Stomach (tissue), 4 donors: ENCODE data around the gene ATP6AP1.

Source experiments
- EP300 ChIP-seq: sonication (generic); formaldehyde crosslinking; IDR thresholded peaks from one replicate; pipeline ENCODE4 v1.6.1; 2017; ENCODE audit warnings: antibody characterized with exemption
- POLR2A ChIP-seq, 4 donors: fragments of 450-650 bp; IDR thresholded peaks; one replicate each; pipeline ENCODE4 v1.6.1; 2016; ENCODE audit warnings: antibody characterized with exemption in 4 of 4, control low read depth in 2 of 4, mild to moderate bottlenecking in 1 of 4, moderate library complexity in 1 of 4
- TF ChIP-seq, protein P1 (sequence below), 7 experiments: fragments of 450-650 bp in 4 of 7; fragments of 200-600 bp in 3 of 7; sonication (generic) in 3 of 7; IDR thresholded peaks; one replicate each; pipeline ENCODE4 v1.5.1; 2016 to 2019; ENCODE audit warnings: antibody characterized with exemption in 7 of 7, control low read depth in 2 of 7, mild to moderate bottlenecking in 1 of 7

DNA sequence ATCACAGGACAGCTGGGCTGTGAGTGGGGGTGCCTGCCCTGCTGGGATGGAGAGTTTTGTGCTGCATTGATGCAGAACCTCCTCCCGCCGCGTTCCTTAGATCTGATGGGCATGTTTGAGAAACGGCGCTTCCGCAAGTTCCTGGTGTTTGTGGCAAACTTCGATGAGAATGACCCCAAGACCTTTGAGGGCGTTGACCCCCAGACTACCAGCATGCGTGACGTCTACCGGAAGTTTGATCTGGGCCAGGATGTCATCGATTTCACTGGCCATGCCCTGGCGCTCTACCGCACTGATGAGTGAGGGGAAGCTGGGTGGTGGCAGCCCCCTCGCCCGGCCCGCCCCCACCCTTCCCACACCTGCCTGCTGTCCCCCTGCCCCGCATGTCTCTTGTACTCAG, 11.4 kb downstream of the ATP6AP1 start:
- TF ChIP-seq, protein P1, sequence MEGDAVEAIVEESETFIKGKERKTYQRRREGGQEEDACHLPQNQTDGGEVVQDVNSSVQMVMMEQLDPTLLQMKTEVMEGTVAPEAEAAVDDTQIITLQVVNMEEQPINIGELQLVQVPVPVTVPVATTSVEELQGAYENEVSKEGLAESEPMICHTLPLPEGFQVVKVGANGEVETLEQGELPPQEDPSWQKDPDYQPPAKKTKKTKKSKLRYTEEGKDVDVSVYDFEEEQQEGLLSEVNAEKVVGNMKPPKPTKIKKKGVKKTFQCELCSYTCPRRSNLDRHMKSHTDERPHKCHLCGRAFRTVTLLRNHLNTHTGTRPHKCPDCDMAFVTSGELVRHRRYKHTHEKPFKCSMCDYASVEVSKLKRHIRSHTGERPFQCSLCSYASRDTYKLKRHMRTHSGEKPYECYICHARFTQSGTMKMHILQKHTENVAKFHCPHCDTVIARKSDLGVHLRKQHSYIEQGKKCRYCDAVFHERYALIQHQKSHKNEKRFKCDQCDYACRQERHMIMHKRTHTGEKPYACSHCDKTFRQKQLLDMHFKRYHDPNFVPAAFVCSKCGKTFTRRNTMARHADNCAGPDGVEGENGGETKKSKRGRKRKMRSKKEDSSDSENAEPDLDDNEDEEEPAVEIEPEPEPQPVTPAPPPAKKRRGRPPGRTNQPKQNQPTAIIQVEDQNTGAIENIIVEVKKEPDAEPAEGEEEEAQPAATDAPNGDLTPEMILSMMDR (IDR thresholded peaks at IDR 0.05) = no peak
- no peak for TF ChIP-seq EP300
- no peak for TF ChIP-seq POLR2A (IDR thresholded peaks at IDR 0.05)
